ENCODE measurements around the gene P4HB.

DNA sequence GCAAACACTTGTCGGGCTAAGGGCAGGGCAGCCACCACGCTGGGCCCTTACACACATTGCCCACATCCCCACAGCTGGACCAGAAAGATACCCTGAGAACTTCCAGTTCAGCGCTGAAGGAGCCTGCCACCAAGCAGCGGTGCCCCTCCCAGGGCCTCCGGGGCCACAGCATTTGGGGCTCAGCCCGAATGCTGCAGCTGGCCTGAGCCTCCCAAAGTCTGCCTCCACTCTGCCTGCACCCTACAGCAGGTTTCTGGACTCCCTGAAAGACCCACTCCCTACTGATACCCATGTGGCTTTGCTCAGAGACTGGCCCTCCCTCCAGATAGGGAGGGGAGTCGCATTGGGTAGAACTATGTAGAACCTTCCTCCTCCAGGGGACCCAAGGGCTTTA is 28.8 kb downstream of the P4HB start:
- TF ChIP-seq POLR2A (IDR thresholded peaks at IDR 0.05) (no peak), CTCF (IDR thresholded peaks at IDR 0.05) (no peak)
